Right atrium auricular region (tissue), 2 donors: ENCODE results near the gene NCF4. TPM values are rescaled to one million over a fixed set of nuclear protein-coding genes. Genes with fewer than 3 reads are reported as not detected.

Experiments
- DNase-seq: peaks from one replicate; pipeline ENCODE4 v3.0.0-alpha.2; 2019; ENCODE audit warnings: low spot score
- H3K27ac ChIP-seq, 2 donors: fragments of 200-600 bp; sonication (generic); 1 replicate in 1 of 2; 2 replicates in 1 of 2; pipeline ENCODE4 v1.5.1; 2016 to 2019
- H3K27me3 ChIP-seq, 2 donors: fragments of 200-600 bp; sonication (generic); one replicate each; pipeline versions ENCODE4 v1.5.1 to v1.6.0; 2017 to 2019
- H3K36me3 ChIP-seq: fragments of 200-600 bp; sonication (generic); one replicate; pipeline ENCODE4 v1.5.1; 2016
- H3K4me1 ChIP-seq, 2 donors: fragments of 200-600 bp; sonication (generic); one replicate each; pipeline versions ENCODE4 v1.5.1 to v1.6.0; 2017 to 2019
- H3K4me3 ChIP-seq, 2 donors: fragments of 200-600 bp; sonication (generic); 1 replicate in 1 of 2; 2 replicates in 1 of 2; pipeline ENCODE4 v1.5.1; 2017 to 2019; ENCODE audit warnings: mild to moderate bottlenecking in 1 of 2, moderate library complexity in 1 of 2
- H3K9me3 ChIP-seq, 2 donors: fragments of 200-600 bp; sonication (generic); one replicate each; pipeline ENCODE4 v1.5.1; 2019
- CTCF ChIP-seq, 2 donors: fragments of 200-600 bp; sonication (generic); IDR thresholded peaks; one replicate each; pipeline ENCODE4 v1.5.1; 2019; ENCODE audit warnings: antibody characterized with exemption in 2 of 2
- total RNA-seq, 2 donors: library from RNA; depleted of rRNA; stranded (reverse); fragments of >200 nt; gene quantifications; one replicate each; pipeline ENCODE4 v1.1.0, GENCODE V29; 2016

Gene NCF4
- total RNA-seq, 2 donors from 2014 or later = 3.9 to 7.0 TPM

DNA sequence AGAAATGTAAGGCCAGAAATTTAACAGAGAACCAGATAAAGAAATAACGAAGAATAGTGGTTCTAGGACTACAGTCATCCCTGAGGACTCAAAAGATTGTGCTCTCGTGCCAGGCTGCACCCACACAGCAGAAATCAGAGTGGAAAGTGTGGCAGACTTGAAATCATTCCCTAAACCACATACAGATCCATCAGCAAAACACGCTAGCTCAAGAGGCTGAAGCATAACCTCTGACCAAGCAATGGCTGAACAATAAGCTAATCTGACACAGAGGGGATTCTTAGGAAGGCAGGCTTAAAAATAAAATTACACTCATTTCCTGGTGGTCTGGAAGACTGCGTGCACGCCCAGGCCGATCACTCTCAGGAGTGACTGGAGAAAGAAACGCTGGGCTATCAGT lies 19.0 kb downstream of the NCF4 start:
- no peak overlapping the region for H3K27ac ChIP-seq
- no peak for TF ChIP-seq CTCF (IDR thresholded peaks at IDR 0.05)
- no peaks in the 10 kb centered on the region for H3K27me3 ChIP-seq
- peaks cover 6 to 27% of the 10 kb centered on the region in 2 donors for H3K9me3 ChIP-seq
- H3K36me3 ChIP-seq = no peaks in the 10 kb centered on the region
- H3K4me3 ChIP-seq = no peak overlapping the region
- H3K4me1 ChIP-seq = no peaks in the 10 kb centered on the region
- no peak for DNase-seq

- H3K27ac ChIP-seq = no peak overlapping the region
- no peak overlapping the region for H3K4me3 ChIP-seq
- H3K4me1 ChIP-seq = no peaks in the 10 kb centered on the region
- TF ChIP-seq CTCF (IDR thresholded peaks at IDR 0.05) = no peak
- peaks cover 6 to 27% of the 10 kb centered on the region in 2 donors for H3K9me3 ChIP-seq
- no peaks in the 10 kb centered on the region for H3K27me3 ChIP-seq
- no peak for DNase-seq
- no peaks in the 10 kb centered on the region for H3K36me3 ChIP-seq
Observed at GRCh38 chr22:36881504-36882245, 20.9 kb downstream of the NCF4 start.

- Histone ChIP-seq H3K27ac (no peak overlapping the region), H3K9me3 (peaks cover 6 to 27% of the 10 kb centered on the region in 2 donors), H3K36me3 (no peaks in the 10 kb centered on the region), H3K4me1 (no peaks in the 10 kb centered on the region), H3K27me3 (no peaks in the 10 kb centered on the region), H3K4me3 (no peak overlapping the region)
- no peak for TF ChIP-seq CTCF (IDR thresholded peaks at IDR 0.05)
- DNase-seq = no peak
Observed at GRCh38 chr22:36884349-36885158, 23.7 kb downstream of the NCF4 start.

DNA sequence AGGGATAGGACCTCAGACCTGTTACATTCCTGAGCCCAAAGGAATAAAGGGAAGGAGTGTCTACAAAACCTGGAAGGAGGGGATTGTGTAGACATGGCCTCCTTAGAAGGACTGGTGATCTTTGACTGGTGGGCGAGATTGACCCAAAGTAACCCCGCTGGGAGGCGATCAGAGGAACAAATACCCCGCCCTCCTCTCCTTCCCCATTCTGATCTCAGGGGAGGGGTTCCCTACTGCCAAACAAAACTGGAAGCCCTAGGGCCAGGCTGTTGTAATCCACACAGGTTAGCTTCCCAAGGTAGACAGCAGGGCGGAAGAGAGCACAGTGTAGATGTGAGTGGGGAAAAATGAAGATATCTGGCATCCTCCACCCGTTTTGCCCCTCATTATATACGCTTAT lies 24.7 kb downstream of the NCF4 start:
- Histone ChIP-seq H3K27me3 (no peaks in the 10 kb centered on the region), H3K27ac (no peak overlapping the region), H3K9me3 (peaks cover 6 to 25% of the 10 kb centered on the region in 2 donors), H3K4me3 (no peak overlapping the region), H3K36me3 (no peaks in the 10 kb centered on the region), H3K4me1 (no peaks in the 10 kb centered on the region)
- DNase-seq = no peak
- TF ChIP-seq CTCF (IDR thresholded peaks at IDR 0.05) = no peak

DNA sequence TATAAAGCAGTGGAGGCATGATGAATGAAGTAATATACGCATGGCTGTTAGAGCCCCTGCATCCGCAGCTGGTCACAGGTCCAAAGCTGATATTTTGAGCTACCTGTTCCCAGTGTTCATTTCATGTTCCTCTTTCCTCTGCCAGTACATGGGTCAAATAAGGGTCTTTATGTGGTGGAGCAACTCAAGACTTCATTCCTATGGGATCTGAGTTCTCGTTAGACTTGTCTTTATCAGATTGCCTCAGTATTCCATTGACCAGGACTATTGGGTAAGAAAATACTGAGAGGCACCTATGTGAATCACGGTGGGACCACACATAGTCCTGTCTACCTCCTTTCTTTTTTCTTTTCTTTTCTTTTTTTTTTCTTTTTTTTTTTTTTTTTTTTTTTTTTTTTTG lies 25.2 kb downstream of the NCF4 start:
- no peaks in the 10 kb centered on the region for H3K4me1 ChIP-seq
- no peak for TF ChIP-seq CTCF (IDR thresholded peaks at IDR 0.05)
- no peak overlapping the region for H3K4me3 ChIP-seq
- no peak overlapping the region for H3K27ac ChIP-seq
- H3K36me3 ChIP-seq = no peaks in the 10 kb centered on the region
- peaks cover 5 to 21% of the 10 kb centered on the region in 2 donors for H3K9me3 ChIP-seq
- no peaks in the 10 kb centered on the region for H3K27me3 ChIP-seq
- no peak for DNase-seq
